Peyer's patch (tissue), 4 donors: Measurements from ENCODE around the gene COX7C.

Experiments used
- CTCF ChIP-seq, 6 experiments: fragments of 450-650 bp in 4 of 6; fragments of 200-600 bp in 2 of 6; sonication (generic) in 1 of 6; IDR thresholded peaks; one replicate each; pipeline ENCODE4 v1.5.1; 2017 to 2019; ENCODE audit warnings: antibody characterized with exemption in 6 of 6, mild to moderate bottlenecking in 3 of 6, moderate library complexity in 1 of 6
- POLR2A ChIP-seq, 2 donors: fragments of 450-650 bp; IDR thresholded peaks; one replicate each; pipeline ENCODE4 v1.5.1; 2017; ENCODE audit warnings: antibody characterized with exemption in 2 of 2, mild to moderate bottlenecking in 2 of 2, moderate library complexity in 2 of 2

GRCh38 chr5:86645885-86646284, 28.1 kb downstream of the COX7C start:
- TF ChIP-seq POLR2A (IDR thresholded peaks at IDR 0.05) (no peak), CTCF (IDR thresholded peaks at IDR 0.05) (no peak)
